HEK293 (cell line): ENCODE measurements around the gene SLF2.

Experiments used
- GLIS1 ChIP-seq: fragments of 450-650 bp; formaldehyde crosslinking; IDR thresholded peaks from 2 replicates; pipeline ENCODE4 v1.5.1; 2016; ENCODE audit warnings: missing biosample characterization, missing genetic modification characterization
- GLIS2 ChIP-seq: fragments of 450-650 bp; formaldehyde crosslinking; IDR thresholded peaks from 2 replicates; pipeline ENCODE4 v1.5.1; 2016; ENCODE audit warnings: missing biosample characterization, missing genetic modification characterization
- MYNN ChIP-seq: fragments of 450-650 bp; formaldehyde crosslinking; IDR thresholded peaks from 2 replicates; pipeline ENCODE4 v1.5.1; 2016; ENCODE audit warnings: missing biosample characterization, missing genetic modification characterization, borderline replicate concordance
- MZF1 ChIP-seq: fragments of 450-650 bp; formaldehyde crosslinking; IDR thresholded peaks from 2 replicates; pipeline ENCODE4 v1.5.1; 2017; ENCODE audit warnings: missing biosample characterization, missing genetic modification characterization, borderline replicate concordance
- OVOL3 ChIP-seq: fragments of 450-650 bp; formaldehyde crosslinking; IDR thresholded peaks from 2 replicates; pipeline ENCODE4 v1.5.1; 2016; ENCODE audit warnings: missing biosample characterization, missing genetic modification characterization
- ZBTB48 ChIP-seq: fragments of 450-650 bp; formaldehyde crosslinking; IDR thresholded peaks from 2 replicates; pipeline ENCODE4 v1.5.1; 2016; ENCODE audit warnings: missing biosample characterization, missing genetic modification characterization
- ZFP3 ChIP-seq: fragments of 450-650 bp; formaldehyde crosslinking; IDR thresholded peaks from 2 replicates; pipeline ENCODE4 v1.5.1; 2016; ENCODE audit warnings: low read depth, missing biosample characterization, missing genetic modification characterization
- ZFP41 ChIP-seq: fragments of 450-650 bp; formaldehyde crosslinking; IDR thresholded peaks from 2 replicates; pipeline ENCODE4 v1.5.1; 2016; ENCODE audit warnings: missing biosample characterization, missing genetic modification characterization, borderline replicate concordance
- ZNF19 ChIP-seq: fragments of 450-650 bp; formaldehyde crosslinking; IDR thresholded peaks from 2 replicates; pipeline ENCODE4; 2016; ENCODE audit warnings: missing biosample characterization, missing genetic modification characterization, low read depth
- ZNF214 ChIP-seq: fragments of 450-650 bp; formaldehyde crosslinking; IDR thresholded peaks from 2 replicates; pipeline ENCODE4 v1.5.1; 2017; ENCODE audit warnings: missing biosample characterization, mild to moderate bottlenecking, missing genetic modification characterization, borderline replicate concordance
- ZNF221 ChIP-seq: fragments of 450-650 bp; formaldehyde crosslinking; IDR thresholded peaks from 2 replicates; pipeline ENCODE4 v1.5.1; 2017; ENCODE audit warnings: missing biosample characterization, missing genetic modification characterization, borderline replicate concordance
- ZNF350 ChIP-seq: fragments of 450-650 bp; formaldehyde crosslinking; IDR thresholded peaks from 2 replicates; pipeline ENCODE4 v1.5.0; 2017; ENCODE audit warnings: missing biosample characterization, mild to moderate bottlenecking, missing genetic modification characterization
- ZNF416 ChIP-seq: fragments of 450-650 bp; formaldehyde crosslinking; IDR thresholded peaks from 2 replicates; pipeline ENCODE4 v1.5.1; 2016; ENCODE audit warnings: missing biosample characterization, missing genetic modification characterization
- ZNF423 ChIP-seq: fragments of 450-650 bp; formaldehyde crosslinking; IDR thresholded peaks from 2 replicates; pipeline ENCODE4 v1.5.1; 2016; ENCODE audit warnings: missing biosample characterization, missing genetic modification characterization
- ZNF514 ChIP-seq: fragments of 450-650 bp; formaldehyde crosslinking; IDR thresholded peaks from 2 replicates; pipeline ENCODE4 v1.5.1; 2016; ENCODE audit warnings: missing biosample characterization, missing genetic modification characterization
- ZNF571 ChIP-seq: fragments of 450-650 bp; formaldehyde crosslinking; IDR thresholded peaks from 2 replicates; pipeline ENCODE4 v1.5.0; 2017; ENCODE audit warnings: missing biosample characterization, missing genetic modification characterization
- ZNF701 ChIP-seq: fragments of 450-650 bp; formaldehyde crosslinking; IDR thresholded peaks from 2 replicates; pipeline ENCODE4 v1.5.1; 2016; ENCODE audit warnings: missing biosample characterization, missing genetic modification characterization
- ZNF792 ChIP-seq: fragments of 450-650 bp; formaldehyde crosslinking; IDR thresholded peaks from 2 replicates; pipeline ENCODE4 v1.5.1; 2016; ENCODE audit warnings: missing biosample characterization, missing genetic modification characterization
- TF ChIP-seq, protein P1 (sequence below): fragments of 450-650 bp; formaldehyde crosslinking; IDR thresholded peaks from 2 replicates; pipeline ENCODE4 v1.5.1; 2016; ENCODE audit warnings: missing biosample characterization, missing genetic modification characterization
- TF ChIP-seq, protein P2 (sequence below): fragments of 450-650 bp; formaldehyde crosslinking; IDR thresholded peaks from 2 replicates; pipeline ENCODE4 v1.5.1; 2017; ENCODE audit warnings: missing biosample characterization, missing genetic modification characterization
- TF ChIP-seq, protein P3 (sequence below): fragments of 450-650 bp; formaldehyde crosslinking; IDR thresholded peaks from 2 replicates; pipeline ENCODE4 v1.5.1; 2016; ENCODE audit warnings: missing biosample characterization, missing genetic modification characterization
- TF ChIP-seq, protein P4 (sequence below): fragments of 450-650 bp; formaldehyde crosslinking; IDR thresholded peaks from 2 replicates; pipeline ENCODE4 v1.5.1; 2016; ENCODE audit warnings: missing biosample characterization, missing genetic modification characterization
- TF ChIP-seq, protein P5 (sequence below): fragments of 450-650 bp; formaldehyde crosslinking; IDR thresholded peaks from 2 replicates; pipeline ENCODE4 v1.5.1; 2016; ENCODE audit warnings: missing biosample characterization, missing genetic modification characterization
- TF ChIP-seq, protein P6 (sequence below): fragments of 450-650 bp; formaldehyde crosslinking; conservative IDR thresholded peaks from 2 replicates; pipeline ENCODE4 v1.5.1; 2016; ENCODE audit warnings: low read depth, missing biosample characterization, missing genetic modification characterization

The SLF2 gene

DNA sequence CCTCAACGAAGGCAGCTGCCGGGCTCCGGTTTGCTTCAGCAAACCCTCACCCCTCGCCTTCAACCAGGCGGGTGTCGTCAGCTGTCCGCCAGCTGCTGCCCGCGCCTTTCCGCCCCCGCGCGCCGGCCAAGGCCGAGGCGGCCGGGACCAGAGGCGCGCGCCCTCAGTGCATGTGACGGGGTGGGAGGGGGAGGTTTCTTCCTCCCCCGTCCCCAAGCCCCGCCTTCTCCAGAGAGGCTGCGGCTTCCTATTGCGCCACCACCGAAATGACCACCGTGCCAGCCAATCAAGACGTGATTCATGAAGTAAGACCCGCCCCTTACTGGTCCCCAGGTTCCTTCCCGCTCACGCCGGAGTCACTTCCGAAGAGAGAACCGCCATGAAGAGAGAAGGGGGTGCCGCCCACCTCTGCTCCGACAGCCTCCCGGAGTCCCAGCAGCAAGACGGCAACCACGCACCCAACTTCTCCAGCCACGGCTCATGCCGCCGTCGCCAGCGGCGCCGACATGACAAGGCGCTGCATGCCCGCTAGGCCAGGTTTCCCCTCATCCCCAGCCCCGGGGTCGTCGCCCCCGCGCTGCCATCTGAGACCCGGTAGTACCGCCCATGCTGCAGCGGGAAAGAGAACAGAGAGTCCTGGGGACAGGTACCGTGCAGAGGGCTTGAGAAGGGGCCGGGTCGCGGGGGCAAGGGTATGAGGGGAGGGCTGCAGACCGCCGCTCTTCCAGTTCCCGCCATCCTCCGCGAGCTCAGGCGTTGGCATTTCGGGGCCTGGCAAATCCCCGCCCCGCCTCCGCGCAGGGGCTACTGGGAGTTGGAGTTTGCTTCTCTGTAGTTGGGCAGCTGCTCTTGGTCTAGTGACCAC, at the start of gene SLF2 (continued):
- TF ChIP-seq ZNF221 (tag by site-specific recombination) (no peak), ZBTB48 (tag by site-specific recombination) (peak; percentile 53; the same call in 1 of the 2 replicates), ZNF350 (no peak), ZNF571 (tag by site-specific recombination) (no peak), ZNF214 (no peak), ZNF19 (tag by site-specific recombination) (no peak), ZFP41 (no peak), MZF1 (tag by site-specific recombination) (no peak), ZFP3 (no peak), GLIS2 (tag by site-specific recombination) (peak; percentile 68), ZNF514 (tag by site-specific recombination) (no peak), MYNN (tag by site-specific recombination) (no peak), ZNF701 (tag by site-specific recombination) (no peak), ZNF792 (tag by site-specific recombination) (no peak), GLIS1 (tag by site-specific recombination) (peak; percentile 19; the same call in 1 of the 2 replicates), OVOL3 (tag by site-specific recombination) (peak; percentile 31; the same call in 1 of the 2 replicates), ZNF423 (tag by site-specific recombination) (no peak), ZNF416 (no peak)
- TF ChIP-seq, protein P1, sequence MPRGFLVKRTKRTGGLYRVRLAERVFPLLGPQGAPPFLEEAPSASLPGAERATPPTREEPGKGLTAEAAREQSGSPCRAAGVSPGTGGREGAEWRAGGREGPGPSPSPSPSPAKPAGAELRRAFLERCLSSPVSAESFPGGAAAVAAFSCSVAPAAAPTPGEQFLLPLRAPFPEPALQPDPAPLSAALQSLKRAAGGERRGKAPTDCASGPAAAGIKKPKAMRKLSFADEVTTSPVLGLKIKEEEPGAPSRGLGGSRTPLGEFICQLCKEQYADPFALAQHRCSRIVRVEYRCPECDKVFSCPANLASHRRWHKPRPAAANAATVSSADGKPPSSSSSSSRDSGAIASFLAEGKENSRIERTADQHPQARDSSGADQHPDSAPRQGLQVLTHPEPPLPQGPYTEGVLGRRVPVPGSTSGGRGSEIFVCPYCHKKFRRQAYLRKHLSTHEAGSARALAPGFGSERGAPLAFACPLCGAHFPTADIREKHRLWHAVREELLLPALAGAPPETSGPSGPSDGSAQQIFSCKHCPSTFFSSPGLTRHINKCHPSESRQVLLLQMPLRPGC: peak; percentile 66
- TF ChIP-seq, protein P2, sequence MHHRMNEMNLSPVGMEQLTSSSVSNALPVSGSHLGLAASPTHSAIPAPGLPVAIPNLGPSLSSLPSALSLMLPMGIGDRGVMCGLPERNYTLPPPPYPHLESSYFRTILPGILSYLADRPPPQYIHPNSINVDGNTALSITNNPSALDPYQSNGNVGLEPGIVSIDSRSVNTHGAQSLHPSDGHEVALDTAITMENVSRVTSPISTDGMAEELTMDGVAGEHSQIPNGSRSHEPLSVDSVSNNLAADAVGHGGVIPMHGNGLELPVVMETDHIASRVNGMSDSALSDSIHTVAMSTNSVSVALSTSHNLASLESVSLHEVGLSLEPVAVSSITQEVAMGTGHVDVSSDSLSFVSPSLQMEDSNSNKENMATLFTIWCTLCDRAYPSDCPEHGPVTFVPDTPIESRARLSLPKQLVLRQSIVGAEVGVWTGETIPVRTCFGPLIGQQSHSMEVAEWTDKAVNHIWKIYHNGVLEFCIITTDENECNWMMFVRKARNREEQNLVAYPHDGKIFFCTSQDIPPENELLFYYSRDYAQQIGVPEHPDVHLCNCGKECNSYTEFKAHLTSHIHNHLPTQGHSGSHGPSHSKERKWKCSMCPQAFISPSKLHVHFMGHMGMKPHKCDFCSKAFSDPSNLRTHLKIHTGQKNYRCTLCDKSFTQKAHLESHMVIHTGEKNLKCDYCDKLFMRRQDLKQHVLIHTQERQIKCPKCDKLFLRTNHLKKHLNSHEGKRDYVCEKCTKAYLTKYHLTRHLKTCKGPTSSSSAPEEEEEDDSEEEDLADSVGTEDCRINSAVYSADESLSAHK (tag by site-specific recombination): peak; percentile 13; the same call in 1 of the 2 replicates
- TF ChIP-seq, protein P3, sequence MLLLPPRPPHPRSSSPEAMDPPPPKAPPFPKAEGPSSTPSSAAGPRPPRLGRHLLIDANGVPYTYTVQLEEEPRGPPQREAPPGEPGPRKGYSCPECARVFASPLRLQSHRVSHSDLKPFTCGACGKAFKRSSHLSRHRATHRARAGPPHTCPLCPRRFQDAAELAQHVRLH (tag by site-specific recombination): peak; percentile 90; the same call in 1 of the 2 replicates
- TF ChIP-seq, protein P4, sequence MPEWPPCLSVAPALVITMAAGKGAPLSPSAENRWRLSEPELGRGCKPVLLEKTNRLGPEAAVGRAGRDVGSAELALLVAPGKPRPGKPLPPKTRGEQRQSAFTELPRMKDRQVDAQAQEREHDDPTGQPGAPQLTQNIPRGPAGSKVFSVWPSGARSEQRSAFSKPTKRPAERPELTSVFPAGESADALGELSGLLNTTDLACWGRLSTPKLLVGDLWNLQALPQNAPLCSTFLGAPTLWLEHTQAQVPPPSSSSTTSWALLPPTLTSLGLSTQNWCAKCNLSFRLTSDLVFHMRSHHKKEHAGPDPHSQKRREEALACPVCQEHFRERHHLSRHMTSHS (tag by site-specific recombination): no peak
- TF ChIP-seq, protein P5, sequence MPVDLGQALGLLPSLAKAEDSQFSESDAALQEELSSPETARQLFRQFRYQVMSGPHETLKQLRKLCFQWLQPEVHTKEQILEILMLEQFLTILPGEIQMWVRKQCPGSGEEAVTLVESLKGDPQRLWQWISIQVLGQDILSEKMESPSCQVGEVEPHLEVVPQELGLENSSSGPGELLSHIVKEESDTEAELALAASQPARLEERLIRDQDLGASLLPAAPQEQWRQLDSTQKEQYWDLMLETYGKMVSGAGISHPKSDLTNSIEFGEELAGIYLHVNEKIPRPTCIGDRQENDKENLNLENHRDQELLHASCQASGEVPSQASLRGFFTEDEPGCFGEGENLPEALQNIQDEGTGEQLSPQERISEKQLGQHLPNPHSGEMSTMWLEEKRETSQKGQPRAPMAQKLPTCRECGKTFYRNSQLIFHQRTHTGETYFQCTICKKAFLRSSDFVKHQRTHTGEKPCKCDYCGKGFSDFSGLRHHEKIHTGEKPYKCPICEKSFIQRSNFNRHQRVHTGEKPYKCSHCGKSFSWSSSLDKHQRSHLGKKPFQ (tag by site-specific recombination): no peak; the same call in 1 of the 2 replicates
- TF ChIP-seq, protein P6, sequence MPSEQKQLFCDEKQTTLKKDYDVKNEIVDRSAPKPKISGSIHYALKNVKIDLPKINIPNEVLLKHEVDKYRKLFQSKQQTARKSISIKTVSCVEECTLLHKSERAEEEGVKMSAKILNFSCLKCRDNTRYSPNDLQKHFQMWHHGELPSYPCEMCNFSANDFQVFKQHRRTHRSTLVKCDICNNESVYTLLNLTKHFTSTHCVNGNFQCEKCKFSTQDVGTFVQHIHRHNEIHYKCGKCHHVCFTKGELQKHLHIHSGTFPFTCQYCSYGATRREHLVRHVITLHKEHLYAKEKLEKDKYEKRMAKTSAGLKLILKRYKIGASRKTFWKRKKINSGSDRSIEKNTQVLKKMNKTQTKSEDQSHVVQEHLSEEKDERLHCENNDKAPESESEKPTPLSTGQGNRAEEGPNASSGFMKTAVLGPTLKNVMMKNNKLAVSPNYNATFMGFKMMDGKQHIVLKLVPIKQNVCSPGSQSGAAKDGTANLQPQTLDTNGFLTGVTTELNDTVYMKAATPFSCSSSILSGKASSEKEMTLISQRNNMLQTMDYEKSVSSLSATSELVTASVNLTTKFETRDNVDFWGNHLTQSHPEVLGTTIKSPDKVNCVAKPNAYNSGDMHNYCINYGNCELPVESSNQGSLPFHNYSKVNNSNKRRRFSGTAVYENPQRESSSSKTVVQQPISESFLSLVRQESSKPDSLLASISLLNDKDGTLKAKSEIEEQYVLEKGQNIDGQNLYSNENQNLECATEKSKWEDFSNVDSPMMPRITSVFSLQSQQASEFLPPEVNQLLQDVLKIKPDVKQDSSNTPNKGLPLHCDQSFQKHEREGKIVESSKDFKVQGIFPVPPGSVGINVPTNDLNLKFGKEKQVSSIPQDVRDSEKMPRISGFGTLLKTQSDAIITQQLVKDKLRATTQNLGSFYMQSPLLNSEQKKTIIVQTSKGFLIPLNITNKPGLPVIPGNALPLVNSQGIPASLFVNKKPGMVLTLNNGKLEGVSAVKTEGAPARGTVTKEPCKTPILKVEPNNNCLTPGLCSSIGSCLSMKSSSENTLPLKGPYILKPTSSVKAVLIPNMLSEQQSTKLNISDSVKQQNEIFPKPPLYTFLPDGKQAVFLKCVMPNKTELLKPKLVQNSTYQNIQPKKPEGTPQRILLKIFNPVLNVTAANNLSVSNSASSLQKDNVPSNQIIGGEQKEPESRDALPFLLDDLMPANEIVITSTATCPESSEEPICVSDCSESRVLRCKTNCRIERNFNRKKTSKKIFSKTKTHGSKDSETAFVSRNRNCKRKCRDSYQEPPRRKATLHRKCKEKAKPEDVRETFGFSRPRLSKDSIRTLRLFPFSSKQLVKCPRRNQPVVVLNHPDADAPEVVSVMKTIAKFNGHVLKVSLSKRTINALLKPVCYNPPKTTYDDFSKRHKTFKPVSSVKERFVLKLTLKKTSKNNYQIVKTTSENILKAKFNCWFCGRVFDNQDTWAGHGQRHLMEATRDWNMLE (tag by site-specific recombination): no peak
